Stomach smooth muscle (tissue), 2 donors: ENCODE measurements around the gene DUS1L.
A peak's percentile ranks its signal among the peaks of the same experiment; 100 is the strongest.

Experiments
- H3K27ac ChIP-seq: one replicate; pipeline ENCODE4 v1.7.0; 2013; ENCODE audit warnings: mild to moderate bottlenecking, low read length, inconsistent platforms
- H3K27me3 ChIP-seq, 2 donors: one replicate each; pipeline ENCODE4 v1.7.0; 2013; ENCODE audit warnings: low read length in 2 of 2; ENCODE audit not compliant: insufficient read depth in 2 of 2, control insufficient read depth in 1 of 2
- H3K36me3 ChIP-seq, 2 donors: one replicate each; pipeline ENCODE4 v1.7.0; 2013; ENCODE audit warnings: low read length in 2 of 2; ENCODE audit not compliant: control insufficient read depth in 2 of 2, insufficient read depth in 2 of 2
- H3K4me1 ChIP-seq: one replicate; pipeline ENCODE4 v1.7.0; 2013; ENCODE audit warnings: low read length; ENCODE audit not compliant: control insufficient read depth, insufficient read depth
- H3K4me3 ChIP-seq, 2 donors: one replicate each; pipeline ENCODE4 v1.7.0; 2013; ENCODE audit warnings: low read length in 2 of 2
- H3K9ac ChIP-seq, 2 donors: one replicate each; pipeline ENCODE4 v1.7.0; 2013; ENCODE audit warnings: low read length in 2 of 2, mild to moderate bottlenecking in 1 of 2
- H3K9me3 ChIP-seq, 2 donors: one replicate each; pipeline ENCODE4 v1.7.0; 2013; ENCODE audit warnings: low read length in 2 of 2; ENCODE audit not compliant: control insufficient read depth in 2 of 2
- donor health status: healthy.
- donor health status: Pancreatic carcinoma.

The DUS1L gene

DNA sequence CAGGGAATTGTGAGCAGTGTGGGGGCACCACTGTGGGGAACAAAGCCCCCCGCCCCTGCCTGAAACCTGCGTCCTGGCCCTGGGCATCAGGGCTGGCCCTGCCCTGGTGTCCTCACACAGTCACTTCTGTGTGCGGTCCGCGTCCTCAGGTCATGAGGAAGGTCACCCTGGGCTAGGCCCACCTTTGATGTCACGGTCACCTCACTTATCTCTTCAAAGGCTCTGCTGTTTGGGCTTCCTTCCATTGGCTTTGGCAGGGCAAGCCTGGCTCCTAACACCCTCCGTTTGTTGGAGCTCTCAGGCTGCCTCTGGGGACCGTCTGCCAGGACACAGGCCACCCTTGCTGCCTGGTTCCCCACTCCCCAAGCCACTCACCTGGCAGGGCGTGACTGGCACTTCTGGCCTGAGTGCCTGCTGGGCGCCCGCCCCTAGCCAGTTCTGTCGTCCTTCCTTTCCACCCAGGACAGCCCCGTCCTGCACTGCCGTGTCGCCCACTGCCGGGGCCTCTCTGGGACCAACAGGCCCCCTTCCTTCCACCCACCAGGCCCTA, 51.8 kb downstream of the DUS1L start:
- peaks cover 2 to 5% of the 10 kb centered on the region in 2 donors for H3K36me3 ChIP-seq
- H3K27ac ChIP-seq = peak overlapping the region; percentile 69
- no peaks in the 10 kb centered on the region for H3K27me3 ChIP-seq
- H3K4me3 ChIP-seq = no peak overlapping the region
- peaks cover 14% of the 10 kb centered on the region for H3K4me1 ChIP-seq
- no peaks in the 10 kb centered on the region for H3K9me3 ChIP-seq
- H3K9ac ChIP-seq = no peak overlapping the region

DNA sequence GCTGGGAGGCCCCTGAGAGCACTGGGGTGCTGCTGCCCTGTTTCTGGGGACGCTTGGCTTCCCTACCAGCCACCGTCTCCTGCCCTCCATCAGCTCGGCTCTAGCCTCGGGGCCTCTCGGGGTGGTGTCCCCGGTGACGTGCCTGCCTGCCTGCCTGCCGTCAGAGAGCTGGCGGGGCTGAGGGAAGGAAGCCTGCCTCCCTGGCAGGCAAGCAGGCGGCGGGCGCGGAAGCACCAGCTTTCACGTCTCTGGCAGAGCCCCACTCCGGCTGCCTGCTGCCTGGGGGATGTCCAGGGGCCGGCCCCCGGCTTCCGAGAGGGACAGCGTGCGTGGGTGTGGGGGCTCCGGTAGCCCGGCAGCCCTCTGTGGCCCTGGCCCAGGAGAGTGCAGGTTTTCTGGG, 52.3 kb downstream of the DUS1L start:
- H3K4me1 ChIP-seq = peaks cover 14% of the 10 kb centered on the region
- no peak overlapping the region for H3K4me3 ChIP-seq
- peak overlapping the region; percentile 4 to 47 for H3K9ac ChIP-seq
- no peaks in the 10 kb centered on the region for H3K27me3 ChIP-seq
- H3K27ac ChIP-seq = peak overlapping the region; percentile 69
- no peaks in the 10 kb centered on the region for H3K9me3 ChIP-seq
- H3K36me3 ChIP-seq = peaks cover 0 to under 1% of the 10 kb centered on the region in 2 donors

DNA sequence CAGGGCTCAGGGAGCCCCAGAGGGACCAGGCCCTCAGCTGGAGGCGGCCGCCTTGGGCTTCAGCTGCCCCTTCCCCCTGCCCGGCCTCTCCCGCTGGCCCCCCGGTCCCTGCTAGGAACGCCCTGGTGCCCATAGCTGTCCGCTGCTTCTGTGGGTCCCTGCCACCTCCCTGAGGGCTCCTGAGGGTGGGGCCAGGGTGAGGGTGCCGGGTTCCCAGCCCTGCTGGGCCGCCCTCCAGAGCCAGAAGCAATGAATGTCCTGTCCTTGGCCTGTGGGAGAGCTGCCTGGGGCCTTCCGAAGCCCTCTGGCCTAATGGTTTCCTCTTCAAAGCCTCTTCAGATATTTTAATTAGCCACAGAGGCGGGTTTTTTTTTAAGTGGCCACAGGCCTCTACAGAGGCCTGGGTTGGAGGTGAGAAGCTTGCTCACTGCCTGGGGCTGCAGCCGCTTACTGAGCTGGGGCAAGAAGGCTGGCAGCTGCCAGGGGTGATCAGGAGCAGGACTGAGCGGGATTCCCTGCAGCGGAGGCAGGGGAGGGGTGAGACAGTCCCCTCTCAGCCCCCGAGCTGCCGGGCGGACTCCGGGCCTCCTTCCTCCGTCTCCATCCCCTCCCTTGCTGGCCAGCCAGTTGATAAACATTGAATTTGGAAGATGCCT, 52.8 kb downstream of the DUS1L start:
- H3K27ac ChIP-seq = peak overlapping the region; percentile 69
- H3K27me3 ChIP-seq = no peaks in the 10 kb centered on the region
- H3K4me3 ChIP-seq = no peak overlapping the region
- H3K9me3 ChIP-seq = no peaks in the 10 kb centered on the region
- H3K9ac ChIP-seq = peak overlapping the region; percentile 4 to 47
- H3K36me3 ChIP-seq = no peaks in the 10 kb centered on the region
- peaks cover 14% of the 10 kb centered on the region for H3K4me1 ChIP-seq

DNA sequence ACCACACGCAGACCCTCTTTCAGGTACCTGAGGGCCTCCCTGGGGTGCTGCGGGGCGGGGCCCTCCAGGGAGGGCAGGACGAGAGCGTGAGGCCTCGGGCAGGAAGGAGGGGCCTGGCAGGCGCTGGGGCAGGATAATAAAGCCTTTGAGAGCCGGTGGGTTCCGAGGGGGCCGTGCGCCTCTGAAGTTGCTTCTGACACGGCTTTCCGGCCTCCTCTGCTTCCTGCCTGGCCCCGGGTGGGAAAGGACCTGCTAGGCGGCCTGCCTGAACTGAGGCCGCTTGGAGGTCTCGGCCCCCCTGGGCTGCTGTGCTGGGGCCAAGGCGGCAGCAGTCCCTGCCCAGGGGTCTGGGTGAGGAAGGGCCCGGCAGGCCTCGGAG, 53.4 kb downstream of the DUS1L start:
- Histone ChIP-seq H3K9me3 (no peaks in the 10 kb centered on the region), H3K4me3 (no peak overlapping the region), H3K27ac (peak overlapping the region; percentile 69), H3K9ac (no peak overlapping the region), H3K4me1 (peaks cover 14% of the 10 kb centered on the region), H3K27me3 (no peaks in the 10 kb centered on the region), H3K36me3 (no peaks in the 10 kb centered on the region)

DNA sequence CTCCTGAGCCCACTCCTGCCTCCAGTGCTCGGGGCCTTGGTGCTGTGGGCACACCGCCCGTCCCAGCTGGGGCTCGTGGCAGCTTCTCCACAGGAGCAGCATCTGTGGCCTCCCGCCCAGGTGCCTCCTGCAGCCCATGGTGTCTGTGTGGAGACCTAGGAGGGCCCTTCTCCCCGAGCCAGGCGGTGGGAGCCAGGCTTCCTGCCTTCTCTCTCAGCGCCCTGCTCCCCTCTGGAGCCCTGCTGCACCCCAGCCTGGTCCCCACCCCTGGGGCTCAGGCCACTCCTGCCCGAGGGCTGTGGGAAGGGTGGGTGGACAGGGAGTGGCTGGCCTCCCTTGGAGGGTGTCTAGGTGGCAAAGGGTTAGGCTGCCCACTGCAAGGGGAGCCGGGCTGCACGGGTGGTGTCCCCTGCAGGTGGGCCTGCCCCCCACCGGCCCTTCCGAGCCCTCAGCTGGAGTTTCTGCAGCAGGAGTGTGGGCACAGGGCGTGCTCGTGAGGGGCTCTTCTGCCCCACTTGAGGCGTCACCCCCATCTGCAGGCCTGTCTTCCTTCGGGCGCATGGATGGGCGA, 53.9 kb downstream of the DUS1L start:
- Histone ChIP-seq H3K4me1 (peaks cover 19% of the 10 kb centered on the region), H3K27ac (no peak overlapping the region), H3K36me3 (no peaks in the 10 kb centered on the region)

DNA sequence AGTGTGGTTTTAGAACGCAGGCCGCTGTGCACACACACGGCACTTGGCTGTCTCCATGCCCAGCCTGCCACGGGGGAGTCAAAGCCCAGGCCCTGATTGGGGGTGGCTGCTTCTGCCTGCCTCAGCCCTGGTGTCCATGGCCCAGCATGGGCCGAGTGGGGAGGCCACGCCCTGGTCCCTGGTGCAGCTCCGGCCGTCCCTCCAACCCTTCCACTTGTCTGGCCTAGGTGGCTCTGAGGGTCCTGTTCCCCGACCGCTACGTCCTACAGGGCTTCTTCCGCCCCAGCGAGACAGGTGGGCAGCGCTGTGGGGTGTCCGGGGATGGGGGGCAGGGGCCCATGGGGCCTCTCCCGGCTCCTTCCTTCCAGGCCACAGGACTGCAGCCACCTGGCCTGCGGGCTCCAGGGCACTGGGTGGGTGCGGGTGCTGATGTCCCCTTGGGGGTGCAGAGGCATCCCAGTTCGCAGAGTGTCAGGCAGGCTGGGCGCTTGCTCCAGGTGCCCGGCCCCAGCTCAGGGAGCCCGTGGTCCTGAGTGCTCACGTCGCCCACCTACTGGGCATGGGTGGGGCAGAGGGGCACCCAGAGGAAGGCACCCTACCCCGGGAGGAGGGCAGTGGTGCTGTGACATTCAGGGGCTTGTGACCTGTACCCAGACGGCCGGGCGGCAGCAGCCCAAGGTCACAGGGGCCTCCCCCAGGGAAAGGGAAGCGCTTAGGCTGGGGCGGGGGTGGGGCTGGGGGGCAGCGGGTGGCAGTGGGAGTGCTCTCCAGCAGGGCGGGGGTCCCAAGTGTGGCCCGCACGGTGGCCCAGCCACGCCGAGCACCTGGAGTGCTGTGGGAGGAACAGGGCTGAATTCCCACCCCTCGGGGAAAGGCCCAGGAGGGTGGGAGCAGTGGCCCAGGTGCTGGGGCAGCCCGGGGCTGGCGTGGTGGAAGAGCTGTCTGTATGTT, 54.8 kb downstream of the DUS1L start:
- Histone ChIP-seq H3K27ac (no peak overlapping the region), H3K27me3 (no peaks in the 10 kb centered on the region), H3K36me3 (no peaks in the 10 kb centered on the region), H3K9me3 (no peaks in the 10 kb centered on the region), H3K4me3 (no peak overlapping the region), H3K9ac (no peak overlapping the region), H3K4me1 (peaks cover 28% of the 10 kb centered on the region)

More for the DNA sequence above, 53.9 kb downstream of the DUS1L start:
- no peaks in the 10 kb centered on the region for H3K27me3 ChIP-seq
- H3K4me3 ChIP-seq = no peak overlapping the region
- no peak overlapping the region for H3K9ac ChIP-seq
- no peaks in the 10 kb centered on the region for H3K9me3 ChIP-seq

DNA sequence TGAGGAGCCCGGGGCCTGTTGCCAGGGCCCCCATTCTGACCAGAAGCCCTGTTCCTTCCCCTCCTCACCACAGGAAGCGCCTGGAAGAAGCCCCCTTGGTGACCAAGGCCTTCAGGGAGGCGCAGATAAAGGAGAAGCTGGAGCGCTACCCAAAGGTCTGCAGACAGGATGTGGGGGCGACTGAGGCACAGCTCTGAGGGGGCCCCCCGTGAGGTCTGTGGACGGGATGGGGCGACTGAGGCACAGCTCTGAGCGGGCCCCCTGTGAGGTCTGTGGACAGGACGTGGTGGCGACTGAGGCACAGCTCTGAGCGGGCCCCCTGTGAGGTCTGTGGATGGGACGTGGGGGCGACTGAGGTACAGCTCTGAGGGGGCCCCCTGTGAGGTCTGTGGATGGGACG, 56.2 kb downstream of the DUS1L start:
- no peaks in the 10 kb centered on the region for H3K9me3 ChIP-seq
- H3K9ac ChIP-seq = no peak overlapping the region
- H3K27ac ChIP-seq = no peak overlapping the region
- no peaks in the 10 kb centered on the region for H3K27me3 ChIP-seq
- H3K36me3 ChIP-seq = no peaks in the 10 kb centered on the region
- H3K4me3 ChIP-seq = no peak overlapping the region
- peaks cover 33% of the 10 kb centered on the region for H3K4me1 ChIP-seq

DNA sequence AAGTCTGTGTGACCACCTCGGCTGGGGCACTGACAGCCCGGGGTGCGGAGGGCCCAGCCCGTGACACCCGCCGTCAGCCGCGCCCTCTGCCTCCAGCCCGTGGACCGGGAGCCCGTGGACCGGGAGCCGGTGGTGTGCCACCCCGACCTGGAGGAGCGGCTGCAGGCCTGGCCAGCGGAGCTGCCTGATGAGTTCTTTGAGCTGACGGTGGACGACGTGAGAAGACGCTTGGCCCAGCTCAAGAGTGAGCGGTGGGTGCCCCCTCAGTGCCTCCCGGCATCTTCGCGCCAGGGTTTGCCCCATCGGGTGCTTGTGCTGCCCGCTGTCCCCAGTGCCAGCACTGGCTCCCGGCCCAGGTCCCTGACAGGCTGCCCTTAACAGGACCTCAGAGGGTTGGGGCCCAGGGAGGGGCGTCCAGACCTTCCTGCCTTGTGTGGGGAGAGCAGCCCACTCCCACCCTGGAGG, 56.6 kb downstream of the DUS1L start:
- Histone ChIP-seq H3K9ac (no peak overlapping the region), H3K27ac (no peak overlapping the region), H3K27me3 (no peaks in the 10 kb centered on the region), H3K36me3 (no peaks in the 10 kb centered on the region), H3K4me3 (no peak overlapping the region), H3K9me3 (no peaks in the 10 kb centered on the region), H3K4me1 (peaks cover 38% of the 10 kb centered on the region)

DNA sequence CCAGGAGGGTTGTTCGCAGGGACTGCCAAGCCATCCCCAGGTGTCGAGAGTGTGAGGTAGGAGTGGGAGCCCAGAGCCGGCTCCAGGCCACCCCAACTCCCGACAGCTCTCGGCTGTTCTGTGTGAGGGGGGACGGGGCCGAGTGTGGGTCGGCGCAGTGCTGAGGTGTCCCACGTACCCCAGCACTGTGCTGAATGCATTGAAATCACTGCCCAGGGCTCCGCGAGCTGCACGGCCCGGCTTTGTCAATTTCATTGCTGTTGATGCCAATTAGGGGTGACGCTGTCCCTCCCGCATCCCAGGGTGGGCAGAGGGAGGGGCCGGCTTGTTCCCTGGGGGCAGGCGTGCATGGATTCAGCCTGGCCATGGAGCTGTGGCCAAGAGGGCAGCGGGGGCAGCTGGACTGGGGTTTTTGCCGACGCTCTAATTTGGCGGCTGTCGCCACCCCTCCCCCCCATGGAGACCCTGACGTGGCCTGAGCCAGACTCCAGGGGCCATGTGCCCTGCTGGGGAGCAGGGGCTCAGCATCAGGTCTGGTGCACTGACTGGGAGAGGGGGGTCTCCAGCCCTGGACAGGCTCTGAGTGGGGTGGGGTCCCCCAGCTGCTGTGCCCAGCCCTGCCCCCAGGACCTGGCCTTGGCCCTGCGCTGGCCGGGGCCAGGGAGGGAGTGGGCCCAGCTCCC, 57.2 kb downstream of the DUS1L start:
- Histone ChIP-seq H3K27me3 (no peaks in the 10 kb centered on the region), H3K4me1 (peaks cover 40% of the 10 kb centered on the region), H3K9ac (no peak overlapping the region), H3K27ac (no peak overlapping the region), H3K9me3 (no peaks in the 10 kb centered on the region), H3K4me3 (no peak overlapping the region), H3K36me3 (no peaks in the 10 kb centered on the region)
